Sigmoid colon (tissue), 4 donors: Measurements from ENCODE around the gene PLK1.

ENCODE experiments used
- CTCF ChIP-seq, 4 experiments: fragments of 450-650 bp in 3 of 4; fragments of 200-600 bp in 1 of 4; IDR thresholded peaks; one replicate each; pipeline ENCODE4 v1.5.1; 2016 to 2019; ENCODE audit warnings: antibody characterized with exemption in 4 of 4, mild to moderate bottlenecking in 3 of 4, moderate library complexity in 2 of 4
- EP300 ChIP-seq, 4 donors: sonication (generic); formaldehyde crosslinking; IDR thresholded peaks; one replicate each; pipeline ENCODE4 v1.6.1; 2017; ENCODE audit warnings: antibody characterized with exemption in 4 of 4
- POLR2A ChIP-seq, 2 donors: fragments of 450-650 bp; IDR thresholded peaks; one replicate each; pipeline ENCODE4 v1.6.1; 2016; ENCODE audit warnings: antibody characterized with exemption in 2 of 2, mild to moderate bottlenecking in 2 of 2, moderate library complexity in 2 of 2
- POLR2AphosphoS5 ChIP-seq, 4 donors: sonication (generic); formaldehyde crosslinking; IDR thresholded peaks; one replicate each; pipeline ENCODE4 v1.6.1; 2017; ENCODE audit warnings: antibody characterized with exemption in 4 of 4

- no peak for TF ChIP-seq CTCF (IDR thresholded peaks at IDR 0.05)
- TF ChIP-seq EP300 (IDR thresholded peaks at IDR 0.05): no peak
- no peak for TF ChIP-seq POLR2AphosphoS5 (IDR thresholded peaks at IDR 0.05)
- TF ChIP-seq POLR2A (IDR thresholded peaks at IDR 0.05): no peak
Observed at GRCh38 chr16:23710504-23710903, 31.8 kb downstream of the PLK1 start.
